Cerebellar cortex (tissue), 1 donor: Measurements from ENCODE around the gene SOWAHA.

Experiments used
- DNase-seq: peaks from one replicate; pipeline ENCODE4 v3.0.0-alpha.2; 2015; ENCODE audit warnings: low spot score

SOWAHA gene

DNA sequence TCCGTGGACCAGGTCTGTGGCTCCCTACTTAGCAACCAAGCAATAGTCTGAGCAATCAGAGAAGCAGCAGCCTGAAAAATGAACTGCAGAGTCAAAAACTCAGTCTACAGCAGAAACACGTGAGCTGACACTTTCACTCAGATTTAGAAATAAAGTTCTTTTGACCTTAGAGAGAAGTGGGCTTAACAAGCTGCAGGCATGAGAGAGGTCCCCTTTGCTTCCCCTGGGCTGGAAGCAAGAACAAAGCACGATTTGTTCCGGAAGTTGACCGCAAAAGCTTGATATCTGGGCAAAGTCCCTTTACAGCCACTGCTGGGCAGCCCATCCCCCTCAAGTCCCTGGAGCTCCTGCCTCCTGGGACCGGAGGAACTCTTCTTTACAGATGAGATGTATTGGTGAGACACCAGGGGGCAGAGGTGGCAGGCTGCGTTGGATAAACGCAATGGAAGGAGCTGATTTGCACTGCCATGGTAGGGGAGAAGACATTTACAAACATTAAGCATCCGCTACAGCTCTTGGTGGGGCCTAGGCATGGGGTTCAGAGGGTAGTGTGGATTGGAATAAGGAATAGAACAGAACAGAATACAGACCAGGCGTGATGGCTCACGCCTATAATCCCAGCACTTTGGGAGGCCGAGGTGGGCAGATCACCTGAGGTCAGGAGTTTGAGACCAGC is 5.8 kb upstream of the SOWAHA start:
- DNase-seq, result no peak

DNA sequence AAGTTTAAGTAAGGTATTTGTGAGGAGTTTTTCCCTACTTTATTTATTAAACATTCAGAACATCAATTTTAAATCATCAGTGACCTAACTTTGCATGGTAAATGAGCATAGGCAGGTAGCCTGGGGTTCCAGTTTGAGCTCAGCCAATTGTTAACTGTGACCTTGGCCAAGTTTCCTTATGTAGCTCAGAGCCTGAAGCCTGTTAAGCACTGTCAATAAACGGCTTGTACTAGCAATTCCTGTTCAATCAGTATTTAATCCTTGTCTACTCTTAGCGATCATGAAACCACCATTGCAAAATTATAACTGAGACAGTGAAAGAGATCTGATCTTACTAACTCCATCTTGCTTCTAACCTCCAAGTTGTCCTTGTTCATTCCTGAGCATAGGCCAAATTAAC is 4.7 kb upstream of the SOWAHA start:
- DNase-seq, result no peak

DNA sequence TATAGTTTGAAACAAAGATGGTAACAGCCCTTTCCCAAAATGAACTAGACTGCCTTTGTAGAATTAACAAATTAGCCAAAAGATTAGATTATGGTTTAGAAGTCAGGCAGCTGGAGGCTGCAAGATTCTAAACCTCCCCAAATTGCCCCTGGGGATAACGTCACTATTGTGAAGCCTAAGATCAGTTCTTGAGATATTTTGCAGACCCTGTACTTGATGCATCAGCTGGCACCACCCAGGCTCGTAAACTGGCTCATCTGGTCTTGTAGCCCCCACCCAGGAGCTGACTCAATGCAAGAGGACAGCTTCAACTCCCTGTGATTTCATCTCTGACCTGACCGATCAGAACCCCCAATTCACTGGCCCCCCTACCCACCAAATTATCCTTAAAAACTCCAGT is 4.2 kb upstream of the SOWAHA start:
- DNase-seq, result no peak

DNA sequence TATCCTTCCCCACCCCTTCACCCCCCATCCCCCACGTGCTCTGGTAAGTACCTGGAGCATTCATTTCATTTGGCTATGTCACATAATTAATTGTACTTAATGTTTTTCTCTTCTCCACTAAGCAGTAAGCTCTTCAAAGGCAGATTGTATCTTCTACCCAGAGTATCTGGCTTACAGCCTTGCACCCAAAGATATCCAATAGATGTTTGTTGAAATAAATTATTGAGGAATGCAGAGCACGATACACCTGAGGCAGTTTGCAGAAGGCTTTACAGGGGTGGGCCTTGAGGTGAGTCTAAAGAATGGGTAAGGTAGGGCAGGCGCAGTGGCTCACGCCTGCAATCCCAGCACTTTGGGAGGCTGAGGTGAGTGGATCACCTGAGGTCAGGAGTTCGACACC is 2.5 kb upstream of the SOWAHA start:
- DNase-seq, result no peak

DNA sequence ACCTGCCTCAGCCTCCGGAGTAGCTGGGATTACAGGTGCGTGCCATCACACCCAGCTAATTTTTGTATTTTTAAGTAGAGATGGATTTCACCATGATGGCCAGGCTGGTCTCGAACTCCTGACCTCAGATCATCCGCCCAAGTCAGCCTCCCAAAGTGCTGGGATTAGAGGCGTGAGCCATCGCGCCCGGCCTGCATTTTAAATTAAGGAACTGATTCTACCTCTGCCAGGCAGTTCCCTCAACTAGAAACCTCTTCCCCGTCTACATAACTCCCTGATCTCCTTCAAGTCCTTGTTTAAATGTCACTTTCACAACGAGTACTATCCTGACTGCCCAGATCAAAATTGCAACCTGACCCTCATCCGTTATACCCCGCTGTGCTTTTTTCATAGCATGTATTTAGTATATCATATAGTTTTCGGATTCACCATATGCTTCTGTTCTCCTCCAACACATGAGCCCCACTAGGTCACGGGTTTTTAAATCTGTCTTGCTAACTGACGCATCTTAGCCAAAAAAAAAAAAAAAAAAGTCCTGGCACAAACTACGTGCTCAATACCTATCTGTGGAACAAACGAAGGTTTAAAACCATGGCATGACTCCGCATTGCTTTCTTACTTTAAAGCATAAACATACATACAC is 858 bp upstream of the SOWAHA start:
- peak; percentile 65 for DNase-seq

DNA sequence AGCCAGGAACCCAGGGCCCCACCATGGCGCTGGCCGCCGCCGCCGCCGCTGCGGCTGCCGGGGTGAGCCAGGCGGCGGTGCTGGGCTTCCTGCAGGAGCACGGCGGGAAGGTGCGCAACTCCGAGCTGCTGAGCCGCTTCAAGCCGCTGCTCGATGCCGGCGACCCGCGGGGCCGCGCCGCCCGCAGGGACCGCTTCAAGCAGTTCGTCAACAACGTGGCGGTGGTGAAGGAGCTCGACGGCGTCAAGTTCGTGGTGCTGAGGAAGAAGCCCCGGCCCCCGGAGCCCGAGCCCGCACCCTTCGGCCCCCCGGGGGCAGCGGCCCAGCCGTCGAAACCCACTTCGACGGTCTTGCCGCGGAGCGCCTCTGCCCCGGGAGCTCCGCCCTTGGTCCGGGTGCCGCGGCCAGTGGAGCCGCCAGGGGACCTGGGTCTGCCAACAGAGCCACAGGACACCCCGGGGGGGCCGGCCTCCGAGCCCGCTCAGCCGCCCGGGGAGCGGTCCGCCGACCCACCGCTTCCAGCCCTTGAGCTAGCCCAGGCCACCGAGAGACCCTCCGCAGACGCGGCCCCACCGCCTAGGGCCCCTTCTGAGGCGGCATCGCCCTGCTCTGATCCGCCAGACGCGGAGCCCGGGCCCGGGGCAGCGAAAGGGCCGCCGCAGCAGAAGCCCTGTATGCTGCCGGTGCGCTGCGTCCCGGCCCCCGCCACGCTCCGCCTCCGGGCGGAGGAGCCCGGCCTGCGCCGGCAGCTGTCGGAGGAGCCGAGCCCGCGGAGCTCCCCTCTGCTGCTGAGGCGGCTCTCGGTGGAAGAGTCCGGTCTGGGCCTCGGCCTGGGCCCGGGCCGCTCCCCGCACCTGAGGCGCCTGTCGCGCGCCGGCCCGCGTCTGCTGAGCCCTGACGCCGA is 749 bp downstream of the SOWAHA start:
- DNase-seq, result peak; percentile 21

DNA sequence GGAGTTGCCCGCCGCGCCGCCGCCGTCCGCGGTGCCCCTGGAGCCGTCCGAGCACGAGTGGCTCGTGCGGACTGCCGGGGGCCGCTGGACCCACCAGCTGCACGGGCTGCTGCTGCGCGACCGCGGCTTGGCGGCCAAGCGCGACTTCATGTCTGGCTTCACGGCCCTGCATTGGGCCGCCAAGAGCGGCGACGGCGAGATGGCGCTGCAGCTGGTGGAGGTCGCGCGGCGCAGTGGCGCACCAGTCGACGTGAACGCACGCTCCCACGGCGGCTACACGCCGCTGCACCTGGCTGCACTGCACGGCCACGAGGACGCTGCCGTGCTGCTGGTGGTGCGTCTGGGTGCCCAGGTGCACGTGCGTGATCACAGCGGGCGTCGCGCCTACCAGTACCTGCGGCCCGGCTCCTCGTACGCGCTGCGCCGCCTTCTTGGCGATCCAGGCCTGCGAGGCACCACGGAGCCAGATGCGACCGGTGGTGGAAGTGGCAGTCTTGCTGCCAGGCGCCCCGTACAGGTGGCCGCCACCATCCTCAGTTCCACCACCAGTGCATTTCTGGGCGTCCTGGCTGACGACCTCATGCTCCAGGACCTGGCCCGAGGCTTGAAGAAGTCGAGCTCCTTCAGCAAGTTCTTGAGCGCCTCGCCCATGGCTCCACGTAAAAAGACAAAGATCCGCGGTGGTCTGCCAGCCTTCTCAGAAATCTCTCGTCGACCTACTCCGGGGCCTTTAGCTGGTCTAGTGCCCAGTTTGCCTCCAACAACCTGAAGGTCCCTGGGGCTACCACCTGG is 1.6 kb downstream of the SOWAHA start:
- DNase-seq, result no peak

- no peak for DNase-seq
Observed at GRCh38 chr5:132815454-132815853, 2.4 kb downstream of the SOWAHA start.

- DNase-seq, result no peak
Observed at GRCh38 chr5:132816083-132816482, 3.0 kb downstream of the SOWAHA start.

- DNase-seq, result no peak
Observed at GRCh38 chr5:132816554-132816953, 3.5 kb downstream of the SOWAHA start.

DNA sequence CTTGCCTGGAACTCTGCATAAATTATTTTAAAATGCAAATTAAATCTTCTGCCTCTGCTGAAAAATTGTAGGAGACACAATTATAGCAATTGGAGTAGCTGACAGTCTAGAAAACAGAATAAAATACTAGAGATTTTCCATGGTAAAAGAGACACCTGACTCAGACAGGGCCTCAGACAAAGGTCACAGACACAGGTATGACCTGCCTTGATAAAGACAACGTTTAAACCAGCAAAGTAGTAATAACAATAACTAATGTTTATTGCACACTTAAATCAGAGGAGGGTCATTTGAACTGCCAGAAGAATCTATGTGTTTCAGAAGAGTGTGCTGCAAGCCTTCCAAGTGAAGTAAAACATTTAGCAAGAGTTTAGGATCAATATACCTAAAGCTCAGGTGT is 3.9 kb downstream of the SOWAHA start:
- no peak for DNase-seq

GRCh38 chr5:132819468-132819867 is 6.4 kb downstream of the SOWAHA start:
- peak; percentile 37 for DNase-seq

- DNase-seq, result peak; percentile 97
Observed at GRCh38 chr5:132820162-132820754, 7.2 kb downstream of the SOWAHA start.

- no peak for DNase-seq
Observed at GRCh38 chr5:132821350-132821749, 8.2 kb downstream of the SOWAHA start.

- DNase-seq, result peak; percentile 55
Observed at GRCh38 chr5:132821791-132822190, 8.7 kb downstream of the SOWAHA start.

DNA sequence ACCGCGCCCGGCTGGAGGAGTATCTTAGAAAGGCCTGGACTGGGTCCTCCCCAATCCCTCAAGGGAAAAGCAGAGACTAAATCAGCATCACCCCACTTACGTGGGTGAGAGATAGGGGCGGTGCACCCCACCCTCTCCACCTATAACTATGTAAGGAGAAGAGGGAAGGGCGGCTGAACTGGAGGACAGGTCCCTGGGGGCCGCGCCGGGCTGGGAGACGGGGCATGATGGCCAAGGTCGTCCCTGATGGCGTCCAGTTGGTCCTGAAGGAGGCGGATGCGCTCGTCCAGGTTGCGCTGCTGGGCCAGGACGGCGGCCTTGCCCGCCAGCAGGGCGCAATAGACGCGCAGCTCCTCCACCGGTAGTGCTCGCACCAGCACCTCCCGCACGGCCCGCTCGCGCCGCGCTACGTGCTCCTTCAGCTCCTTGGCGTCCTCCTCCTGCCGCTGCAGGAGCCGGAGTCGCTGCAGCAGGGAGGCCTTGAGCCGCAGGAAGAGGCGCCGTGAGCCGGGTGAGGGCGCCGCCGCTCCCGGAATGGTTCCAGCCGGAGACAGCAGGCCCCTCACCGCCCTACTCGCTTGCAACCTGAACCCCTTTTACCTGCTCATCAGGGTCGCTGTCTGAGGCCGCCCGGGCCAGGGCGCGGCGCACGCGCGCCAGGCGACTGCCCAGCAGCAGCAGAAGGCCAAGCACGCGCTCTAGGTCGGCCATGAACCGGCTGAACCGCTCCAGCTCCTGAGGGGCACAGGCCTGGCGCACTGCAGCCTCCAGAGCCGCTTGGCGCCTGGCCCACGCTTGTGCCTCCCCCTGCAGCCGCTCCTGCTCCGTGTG is 9.8 kb downstream of the SOWAHA start:
- DNase-seq, result peak; percentile 60

DNA sequence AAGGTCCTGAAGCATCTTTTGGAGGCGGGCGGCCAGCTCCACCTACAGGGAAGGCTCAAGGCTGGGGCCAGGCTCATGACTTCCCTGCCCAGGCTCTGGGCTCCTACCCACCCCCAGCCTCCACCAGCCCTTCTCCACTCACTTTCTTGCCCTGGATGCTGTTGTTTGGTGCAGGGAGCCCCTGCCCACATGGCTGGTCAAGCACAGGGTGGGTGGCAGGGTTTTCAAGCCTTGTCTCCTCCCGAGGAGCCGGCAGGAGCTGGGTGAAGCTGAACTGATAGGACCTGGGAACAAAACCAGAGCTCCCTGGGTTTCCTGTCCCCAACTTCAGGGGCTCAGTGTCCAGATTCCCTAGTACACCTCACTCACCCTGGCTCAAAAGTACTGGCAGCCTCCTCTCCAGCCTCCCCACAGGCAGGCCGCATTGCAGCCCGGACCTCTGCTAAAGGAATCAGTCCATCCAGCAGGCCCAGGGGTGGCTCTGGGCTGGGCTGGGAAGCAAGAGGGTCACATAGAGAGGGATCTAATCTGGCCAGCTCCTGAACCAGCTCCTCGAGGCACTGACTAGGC is 10.5 kb downstream of the SOWAHA start:
- no peak for DNase-seq

DNA sequence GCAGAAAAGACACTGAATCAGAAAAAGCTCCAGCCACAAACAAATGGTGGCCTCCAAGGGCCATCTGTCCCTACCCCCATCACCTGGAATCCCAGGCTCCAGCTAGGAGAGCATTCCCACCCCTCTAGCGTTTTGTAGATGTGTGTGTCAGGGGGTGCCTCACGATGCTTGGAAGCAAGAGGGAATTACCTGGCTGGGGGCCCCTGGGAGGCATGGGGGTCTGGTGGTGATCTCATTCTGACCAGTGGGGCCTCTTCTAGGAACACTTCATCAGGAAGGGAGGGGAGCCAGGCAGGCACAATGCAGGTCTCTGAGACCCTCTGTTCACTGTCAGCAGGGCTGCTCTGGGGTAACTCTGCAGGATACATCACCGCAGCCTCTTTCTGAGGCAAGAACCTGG is 11.3 kb downstream of the SOWAHA start:
- no peak for DNase-seq

- DNase-seq, result no peak
Observed at GRCh38 chr5:132825033-132825833, 12.1 kb downstream of the SOWAHA start.
